GM20000 (cell line): ENCODE measurements around the gene TRIM7.

Experiments used
- DNase-seq: peaks from one replicate; pipeline ENCODE4 v3.0.0; 2012; ENCODE audit warnings: low spot score
- CTCF ChIP-seq: IDR thresholded peaks from 2 replicates; pipeline ENCODE4 v1.5.1; 2012; ENCODE audit warnings: mild to moderate bottlenecking, control low read depth; ENCODE audit errors: extremely low read depth, missing control alignments

TRIM7 gene

GRCh38 chr5:181242031-181242451, 37.0 kb upstream of the TRIM7 start:
- TF ChIP-seq CTCF, result no peak
- DNase-seq, result peak; percentile 7

GRCh38 chr5:181241393-181241975, 36.5 kb upstream of the TRIM7 start:
- no peak for TF ChIP-seq CTCF
- DNase-seq, result peak; percentile 42

GRCh38 chr5:181239062-181239663, 34.2 kb upstream of the TRIM7 start:
- DNase-seq, result no peak
- no peak for TF ChIP-seq CTCF

GRCh38 chr5:181237729-181238385, 32.9 kb upstream of the TRIM7 start:
- TF ChIP-seq CTCF, result no peak

GRCh38 chr5:181236954-181237641, 32.1 kb upstream of the TRIM7 start:
- DNase-seq, result no peak
- no peak for TF ChIP-seq CTCF

More at GRCh38 chr5:181237729-181238385, 32.9 kb upstream of the TRIM7 start:
- DNase-seq, result no peak

GRCh38 chr5:181236471-181236870, 31.5 kb upstream of the TRIM7 start:
- TF ChIP-seq CTCF, result no peak
- no peak for DNase-seq
